ENCODE data around the gene AZIN2. TPM values are rescaled to one million over a fixed set of nuclear protein-coding genes. Genes with fewer than 3 reads are reported as not detected.

The AZIN2 gene
- total and polyA plus RNA-seq, 10 of the 15 experiments (the other 5 are each of a cell fraction or from before 2014, with no cell fraction given) = 0.02 to 0.85 (median 0.23) TPM

DNA sequence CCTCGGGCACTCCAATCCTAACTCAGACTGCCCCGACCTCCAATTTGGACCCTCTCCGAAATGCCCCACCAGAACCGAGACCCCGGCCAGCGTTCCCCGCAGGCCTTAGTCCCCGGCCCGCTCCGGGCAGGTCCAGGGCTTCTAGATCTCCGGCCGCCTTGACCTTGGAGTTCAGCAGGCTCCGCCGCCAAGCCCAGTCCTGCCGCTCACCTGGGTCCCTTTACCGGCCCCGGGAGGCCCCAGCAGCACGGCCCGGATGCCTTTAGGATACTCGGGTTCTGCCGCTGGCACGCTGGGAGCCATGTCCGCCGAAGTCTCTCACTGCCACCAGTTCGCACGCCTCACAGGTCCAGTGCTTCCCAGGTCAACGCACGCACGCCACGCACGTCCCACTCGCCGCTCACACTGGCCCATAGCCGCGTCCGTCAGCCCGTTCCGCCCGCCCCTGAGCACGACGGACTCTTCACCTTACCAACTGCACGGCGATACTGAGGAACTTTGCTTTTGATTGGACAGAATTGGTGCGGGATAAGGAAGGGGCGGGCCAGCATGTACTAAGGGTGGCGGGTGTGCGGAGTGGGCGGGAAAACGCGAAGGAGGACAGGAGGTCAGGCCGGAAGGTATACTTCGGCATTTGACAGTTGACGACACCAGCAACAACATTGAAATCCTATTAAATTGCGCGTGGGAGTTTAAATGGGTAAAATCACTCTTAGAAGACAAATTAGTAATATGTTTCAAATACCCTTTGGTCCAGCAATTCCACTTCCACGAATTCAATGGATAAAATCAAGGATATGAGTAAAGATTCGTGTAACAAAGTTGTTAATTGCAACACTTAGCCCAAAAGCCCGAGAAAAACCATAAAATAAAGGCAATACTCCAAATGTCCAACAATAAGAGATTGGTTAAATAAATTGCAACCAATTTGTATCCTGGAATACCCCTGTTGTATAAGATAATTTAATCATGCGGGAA is 44.1 kb upstream of the AZIN2 start, which contains the start of gene AK2 (continued):
- TF ChIP-seq, protein P1, sequence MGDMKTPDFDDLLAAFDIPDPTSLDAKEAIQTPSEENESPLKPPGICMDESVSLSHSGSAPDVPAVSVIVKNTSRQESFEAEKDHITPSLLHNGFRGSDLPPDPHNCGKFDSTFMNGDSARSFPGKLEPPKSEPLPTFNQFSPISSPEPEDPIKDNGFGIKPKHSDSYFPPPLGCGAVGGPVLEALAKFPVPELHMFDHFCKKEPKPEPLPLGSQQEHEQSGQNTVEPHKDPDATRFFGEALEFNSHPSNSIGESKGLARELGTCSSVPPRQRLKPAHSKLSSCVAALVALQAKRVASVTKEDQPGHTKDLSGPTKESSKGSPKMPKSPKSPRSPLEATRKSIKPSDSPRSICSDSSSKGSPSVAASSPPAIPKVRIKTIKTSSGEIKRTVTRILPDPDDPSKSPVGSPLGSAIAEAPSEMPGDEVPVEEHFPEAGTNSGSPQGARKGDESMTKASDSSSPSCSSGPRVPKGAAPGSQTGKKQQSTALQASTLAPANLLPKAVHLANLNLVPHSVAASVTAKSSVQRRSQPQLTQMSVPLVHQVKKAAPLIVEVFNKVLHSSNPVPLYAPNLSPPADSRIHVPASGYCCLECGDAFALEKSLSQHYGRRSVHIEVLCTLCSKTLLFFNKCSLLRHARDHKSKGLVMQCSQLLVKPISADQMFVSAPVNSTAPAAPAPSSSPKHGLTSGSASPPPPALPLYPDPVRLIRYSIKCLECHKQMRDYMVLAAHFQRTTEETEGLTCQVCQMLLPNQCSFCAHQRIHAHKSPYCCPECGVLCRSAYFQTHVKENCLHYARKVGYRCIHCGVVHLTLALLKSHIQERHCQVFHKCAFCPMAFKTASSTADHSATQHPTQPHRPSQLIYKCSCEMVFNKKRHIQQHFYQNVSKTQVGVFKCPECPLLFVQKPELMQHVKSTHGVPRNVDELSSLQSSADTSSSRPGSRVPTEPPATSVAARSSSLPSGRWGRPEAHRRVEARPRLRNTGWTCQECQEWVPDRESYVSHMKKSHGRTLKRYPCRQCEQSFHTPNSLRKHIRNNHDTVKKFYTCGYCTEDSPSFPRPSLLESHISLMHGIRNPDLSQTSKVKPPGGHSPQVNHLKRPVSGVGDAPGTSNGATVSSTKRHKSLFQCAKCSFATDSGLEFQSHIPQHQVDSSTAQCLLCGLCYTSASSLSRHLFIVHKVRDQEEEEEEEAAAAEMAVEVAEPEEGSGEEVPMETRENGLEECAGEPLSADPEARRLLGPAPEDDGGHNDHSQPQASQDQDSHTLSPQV (IDR thresholded peaks at IDR 0.05) = no peak
- TF ChIP-seq TAF1 (IDR thresholded peaks at IDR 0.05; ENCODE audit: borderline replicate concordance, low read depth, low read length) (peak; percentile 63; the same call in 1 of the 2 replicates), SREBF2 (IDR thresholded peaks at IDR 0.05; ENCODE audit: low read length) (no peak), TCF3 (IDR thresholded peaks at IDR 0.05; ENCODE audit: borderline replicate concordance, insufficient read depth, low read depth, low read length) (no peak), MEF2B (IDR thresholded peaks at IDR 0.05; ENCODE audit: partially characterized antibody, poor library complexity, severe bottlenecking) (no peak), MYC (IDR thresholded peaks at IDR 0.05; ENCODE audit: insufficient read depth, insufficient read length, insufficient replicate concordance, low read length, severe bottlenecking) (peak; percentile 76), STAT1 (conservative IDR thresholded peaks at IDR 0.05) (no peak), RBBP5 (conservative IDR thresholded peaks at IDR 0.05) (no peak), SMAD5 (IDR thresholded peaks at IDR 0.05; ENCODE audit: low read depth) (no peak), CBX3 (IDR thresholded peaks at IDR 0.05; ENCODE audit: borderline replicate concordance, low read depth) (no peak), USF2 (IDR thresholded peaks at IDR 0.05; ENCODE audit: borderline replicate concordance, low read depth, low read length) (no peak), PAX8 (IDR thresholded peaks at IDR 0.05) (no peak), PAX5 (IDR thresholded peaks at IDR 0.05; ENCODE audit: borderline replicate concordance, low read depth, low read length) (peak; percentile 66; the same call in 1 of the 2 replicates), NRF1 (conservative IDR thresholded peaks at IDR 0.05; ENCODE audit: low read depth, low read length) (no peak), SREBF1 (IDR thresholded peaks at IDR 0.05; ENCODE audit: low read length) (0 out of 2 replicates have a peak, but pooled peaks have one; percentile 23), RCOR1 (conservative IDR thresholded peaks at IDR 0.05; ENCODE audit: low read depth, low read length) (no peak), RELA (IDR thresholded peaks at IDR 0.05; ENCODE audit: borderline replicate concordance, partially characterized antibody) (peak; percentile 30), FOXM1 (IDR thresholded peaks at IDR 0.05; ENCODE audit: low read depth, low read length) (no peak), BACH1 (IDR thresholded peaks at IDR 0.05; ENCODE audit: borderline replicate concordance) (peak; percentile 33; the same call in 1 of the 2 replicates)
- TF ChIP-seq, protein P2, sequence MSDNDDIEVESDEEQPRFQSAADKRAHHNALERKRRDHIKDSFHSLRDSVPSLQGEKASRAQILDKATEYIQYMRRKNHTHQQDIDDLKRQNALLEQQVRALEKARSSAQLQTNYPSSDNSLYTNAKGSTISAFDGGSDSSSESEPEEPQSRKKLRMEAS (IDR thresholded peaks at IDR 0.05; ENCODE audit: low read depth, low read length) = peak; percentile 95
- TF ChIP-seq, protein P3, sequence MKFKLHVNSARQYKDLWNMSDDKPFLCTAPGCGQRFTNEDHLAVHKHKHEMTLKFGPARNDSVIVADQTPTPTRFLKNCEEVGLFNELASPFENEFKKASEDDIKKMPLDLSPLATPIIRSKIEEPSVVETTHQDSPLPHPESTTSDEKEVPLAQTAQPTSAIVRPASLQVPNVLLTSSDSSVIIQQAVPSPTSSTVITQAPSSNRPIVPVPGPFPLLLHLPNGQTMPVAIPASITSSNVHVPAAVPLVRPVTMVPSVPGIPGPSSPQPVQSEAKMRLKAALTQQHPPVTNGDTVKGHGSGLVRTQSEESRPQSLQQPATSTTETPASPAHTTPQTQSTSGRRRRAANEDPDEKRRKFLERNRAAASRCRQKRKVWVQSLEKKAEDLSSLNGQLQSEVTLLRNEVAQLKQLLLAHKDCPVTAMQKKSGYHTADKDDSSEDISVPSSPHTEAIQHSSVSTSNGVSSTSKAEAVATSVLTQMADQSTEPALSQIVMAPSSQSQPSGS (IDR thresholded peaks at IDR 0.05; ENCODE audit: low read length) = no peak
- TF ChIP-seq, protein P4, sequence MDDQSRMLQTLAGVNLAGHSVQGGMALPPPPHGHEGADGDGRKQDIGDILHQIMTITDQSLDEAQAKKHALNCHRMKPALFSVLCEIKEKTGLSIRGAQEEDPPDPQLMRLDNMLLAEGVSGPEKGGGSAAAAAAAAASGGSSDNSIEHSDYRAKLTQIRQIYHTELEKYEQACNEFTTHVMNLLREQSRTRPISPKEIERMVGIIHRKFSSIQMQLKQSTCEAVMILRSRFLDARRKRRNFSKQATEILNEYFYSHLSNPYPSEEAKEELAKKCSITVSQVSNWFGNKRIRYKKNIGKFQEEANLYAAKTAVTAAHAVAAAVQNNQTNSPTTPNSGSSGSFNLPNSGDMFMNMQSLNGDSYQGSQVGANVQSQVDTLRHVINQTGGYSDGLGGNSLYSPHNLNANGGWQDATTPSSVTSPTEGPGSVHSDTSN (IDR thresholded peaks at IDR 0.05; ENCODE audit: insufficient replicate concordance, low read depth, low read length) = peak; percentile 100
